ENCODE data around the gene PARVB.

PARVB gene

GRCh38 chr22:44206330-44206645 is 182.2 kb downstream of the PARVB start:
- no peak for DNase-seq (ENCODE audit: low read depth)
- no peak for TF ChIP-seq CTCF (conservative IDR thresholded peaks at IDR 0.05; ENCODE audit: low read length)
- H3K4me3 ChIP-seq (ENCODE audit: low read length) = no peak overlapping the region

GRCh38 chr22:44206696-44207095 is 182.6 kb downstream of the PARVB start:
- TF ChIP-seq CTCF (conservative IDR thresholded peaks at IDR 0.05; ENCODE audit: low read length) = no peak
- no peak for DNase-seq (ENCODE audit: low read depth)
- no peak overlapping the region for H3K4me3 ChIP-seq (ENCODE audit: low read length)

GRCh38 chr22:44207173-44207980 is 183.3 kb downstream of the PARVB start:
- TF ChIP-seq CTCF (conservative IDR thresholded peaks at IDR 0.05; ENCODE audit: low read length) = no peak
- no peak for DNase-seq (ENCODE audit: low read depth)
- no peak overlapping the region for H3K4me3 ChIP-seq (ENCODE audit: low read length)

GRCh38 chr22:44207981-44208317 is 183.8 kb downstream of the PARVB start:
- no peak for TF ChIP-seq CTCF (conservative IDR thresholded peaks at IDR 0.05; ENCODE audit: low read length)

GRCh38 chr22:44209343-44209742 is 185.2 kb downstream of the PARVB start:
- H3K4me3 ChIP-seq (ENCODE audit: low read length) = no peak overlapping the region
- TF ChIP-seq CTCF (conservative IDR thresholded peaks at IDR 0.05; ENCODE audit: low read length) = no peak
- DNase-seq (ENCODE audit: low read depth) = no peak

More at GRCh38 chr22:44207981-44208317, 183.8 kb downstream of the PARVB start:
- no peak overlapping the region for H3K4me3 ChIP-seq (ENCODE audit: low read length)
- DNase-seq (ENCODE audit: low read depth) = no peak

- H3K4me3 ChIP-seq (ENCODE audit: low read length) = no peak overlapping the region
- DNase-seq (ENCODE audit: low read depth) = peak; percentile 88
- TF ChIP-seq CTCF (conservative IDR thresholded peaks at IDR 0.05; ENCODE audit: low read length) = no peak
Measured at GRCh38 chr22:44210722-44211121, 186.6 kb downstream of the PARVB start.

- no peak overlapping the region for H3K4me3 ChIP-seq (ENCODE audit: low read length)
- no peak for TF ChIP-seq CTCF (conservative IDR thresholded peaks at IDR 0.05; ENCODE audit: low read length)
- peak; percentile 50 for DNase-seq (ENCODE audit: low read depth)
Measured at GRCh38 chr22:44211256-44211945, 187.3 kb downstream of the PARVB start.
